Upper lobe of left lung (tissue), 4 donors: ENCODE measurements around the gene PTPRO.

ENCODE experiments used
- POLR2A ChIP-seq, 4 donors: fragments of 450-650 bp; IDR thresholded peaks; one replicate each; pipeline ENCODE4 v1.5.1; 2016 to 2017; ENCODE audit warnings: antibody characterized with exemption in 4 of 4, mild to moderate bottlenecking in 2 of 4
- POLR2AphosphoS5 ChIP-seq, 2 donors: sonication (generic); formaldehyde crosslinking; IDR thresholded peaks; one replicate each; pipeline ENCODE4 v1.5.1; 2017; ENCODE audit warnings: antibody characterized with exemption in 2 of 2
- TF ChIP-seq, protein P1 (sequence below), 6 experiments: fragments of 450-650 bp in 4 of 6; fragments of 200-600 bp in 2 of 6; sonication (generic) in 2 of 6; IDR thresholded peaks; one replicate each; pipeline ENCODE4 v1.5.1; 2016 to 2019; ENCODE audit warnings: antibody characterized with exemption in 6 of 6

DNA sequence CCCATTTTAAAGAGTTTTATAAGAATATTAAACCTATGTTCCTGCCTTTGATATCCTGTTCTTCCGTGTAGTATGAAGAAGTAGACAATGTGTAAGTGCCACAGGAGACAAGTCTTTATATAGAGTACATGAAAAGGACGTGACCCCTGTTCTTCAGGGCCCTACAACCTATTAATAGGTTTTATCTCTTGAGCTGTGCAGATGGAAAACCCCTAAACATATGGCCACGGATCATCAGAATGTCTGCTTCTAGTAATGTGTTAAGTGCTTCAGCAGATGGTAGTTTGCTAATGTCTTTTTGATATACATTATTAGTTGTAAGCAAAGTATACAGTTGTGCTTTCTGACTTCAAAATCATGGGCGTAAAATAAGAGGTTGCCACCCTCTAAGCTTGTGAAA lies 228.5 kb downstream of the PTPRO start:
- TF ChIP-seq, protein P1, sequence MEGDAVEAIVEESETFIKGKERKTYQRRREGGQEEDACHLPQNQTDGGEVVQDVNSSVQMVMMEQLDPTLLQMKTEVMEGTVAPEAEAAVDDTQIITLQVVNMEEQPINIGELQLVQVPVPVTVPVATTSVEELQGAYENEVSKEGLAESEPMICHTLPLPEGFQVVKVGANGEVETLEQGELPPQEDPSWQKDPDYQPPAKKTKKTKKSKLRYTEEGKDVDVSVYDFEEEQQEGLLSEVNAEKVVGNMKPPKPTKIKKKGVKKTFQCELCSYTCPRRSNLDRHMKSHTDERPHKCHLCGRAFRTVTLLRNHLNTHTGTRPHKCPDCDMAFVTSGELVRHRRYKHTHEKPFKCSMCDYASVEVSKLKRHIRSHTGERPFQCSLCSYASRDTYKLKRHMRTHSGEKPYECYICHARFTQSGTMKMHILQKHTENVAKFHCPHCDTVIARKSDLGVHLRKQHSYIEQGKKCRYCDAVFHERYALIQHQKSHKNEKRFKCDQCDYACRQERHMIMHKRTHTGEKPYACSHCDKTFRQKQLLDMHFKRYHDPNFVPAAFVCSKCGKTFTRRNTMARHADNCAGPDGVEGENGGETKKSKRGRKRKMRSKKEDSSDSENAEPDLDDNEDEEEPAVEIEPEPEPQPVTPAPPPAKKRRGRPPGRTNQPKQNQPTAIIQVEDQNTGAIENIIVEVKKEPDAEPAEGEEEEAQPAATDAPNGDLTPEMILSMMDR (IDR thresholded peaks at IDR 0.05) = no peak
- TF ChIP-seq POLR2AphosphoS5 (IDR thresholded peaks at IDR 0.05) (no peak), POLR2A (IDR thresholded peaks at IDR 0.05) (no peak)
